ENCODE data around the gene NFIX. TPM values are rescaled to one million over a fixed set of nuclear protein-coding genes. Genes with fewer than 3 reads are reported as not detected.

The NFIX gene
- total and polyA plus RNA-seq, 2 donors (not counting 3 experiments of a cell fraction or from before 2014, with no cell fraction given) = 9.8 to 37.7 TPM

- dilution Hi-C loops (cut with MboI; ENCODE audit: extremely low pct_ligation_motif_present, low sequenced_read_pairs) (no loop called here), intact Hi-C loops (cut with micrococcal nuclease) (no loop called here)
- Histone ChIP-seq H4K20me1 (replicated peaks; ENCODE audit: control insufficient read depth, extremely low read depth, insufficient read depth, low read length) (no peaks in the 10 kb centered on the region), H3K4me2 (ENCODE audit: insufficient read depth, low read length) (no peak overlapping the region), H2AFZ (ENCODE audit: low read depth, low read length) (no peak overlapping the region), H3K9me3 (replicated peaks; ENCODE audit: control insufficient read depth, insufficient read depth, low read length) (no peaks in the 10 kb centered on the region), H3K4me3 (replicated peaks in 1 of 3; ENCODE audit: insufficient read depth in 1 of 3, low read depth in 1 of 3, low read length in 3 of 3) (no peak overlapping the region), H3K4me1 (ENCODE audit: control insufficient read depth, extremely low read depth, insufficient read depth, low read length) (no peaks in the 10 kb centered on the region), H3K9me1 (replicated peaks; ENCODE audit: control insufficient read depth, extremely low read depth, insufficient read depth, low read length) (no peaks in the 10 kb centered on the region), H3K9ac (replicated peaks; ENCODE audit: extremely low read depth, insufficient read depth, low read length) (no peak overlapping the region), H3K36me3 (ENCODE audit: control insufficient read depth in 2 of 2, extremely low read depth in 1 of 2, insufficient read depth in 2 of 2, low read length in 2 of 2) (no peaks in the 10 kb centered on the region), H3K79me2 (ENCODE audit: control insufficient read depth, insufficient read depth, low read length) (no peaks in the 10 kb centered on the region), H3K27ac (ENCODE audit: insufficient read depth, low read depth, low read length) (no peak overlapping the region), H3K27me3 (ENCODE audit: control insufficient read depth in 2 of 2, insufficient read depth in 2 of 2, low read length in 2 of 2) (no peaks in the 10 kb centered on the region)
- no TSS peak for BruUV-seq (replicated peaks)
- TF ChIP-seq CTCF (IDR thresholded peaks at IDR 0.05; ENCODE audit: extremely low read depth in 1 of 2, insufficient read depth in 1 of 2, low read depth in 1 of 2, low read length in 2 of 2) (no peak), GATA2 (IDR thresholded peaks at IDR 0.05; ENCODE audit: insufficient read depth, insufficient read length, low read depth, low read length) (no peak), POLR2A (IDR thresholded peaks at IDR 0.05; ENCODE audit: low read depth, low read length) (no peak), MAX (IDR thresholded peaks at IDR 0.05; ENCODE audit: insufficient read depth, insufficient read length) (no peak), POLR2AphosphoS5 (IDR thresholded peaks at IDR 0.05; ENCODE audit: insufficient read depth, low read depth, low read length) (no peak), EZH2 (IDR thresholded peaks at IDR 0.05; ENCODE audit: borderline replicate concordance, low read depth, low read length, severe bottlenecking) (no peak), JUN (IDR thresholded peaks at IDR 0.05; ENCODE audit: borderline replicate concordance, insufficient read depth, insufficient read length, low read depth) (no peak), MYC (IDR thresholded peaks at IDR 0.05; ENCODE audit: low read depth, low read length) (no peak)
- ChIA-PET POLR2A (no interaction called here), CTCF (interaction anchor here (1.0 to 1.6 kb wide), 5 partner anchors 14 to 103 kb away, joined by 3 to 8 read pairs (median 4); no protein-coding TSS in a partner anchor)
- DNase-seq (ENCODE audit: low read depth, low spot score) = no peak
- no peak for FAIRE-seq
Measured at GRCh38 chr19:12991296-12991695, 4.0 kb upstream of the NFIX start.

All from endothelial cell of umbilical vein (primary cell).